Type B pancreatic cell (in vitro differentiated cells): ENCODE data around the gene TRAIP. TPM values are rescaled to one million over a fixed set of nuclear protein-coding genes. Genes with fewer than 3 reads are reported as not detected.

ENCODE experiments used
- DNase-seq: peaks from one replicate; pipeline ENCODE4 v3.0.0; 2021; ENCODE audit warnings: mixed read lengths; ENCODE audit not compliant: unreplicated experiment; ENCODE audit errors: extremely low spot score
- H3K27ac Mint-ChIP-seq: 2 replicates; pipeline ENCODE4 v1.8.0; 2021; ENCODE audit warnings: mild to moderate bottlenecking, mixed read lengths
- H3K27me3 Mint-ChIP-seq: 2 replicates; pipeline ENCODE4 v1.8.0; 2021; ENCODE audit warnings: mixed read lengths
- H3K36me3 Mint-ChIP-seq: 2 replicates; pipeline ENCODE4 v1.8.0; 2021; ENCODE audit warnings: mixed read lengths
- H3K4me1 Mint-ChIP-seq: one replicate; pipeline ENCODE4 v1.8.0; 2021; ENCODE audit warnings: mixed read lengths; ENCODE audit not compliant: unreplicated experiment
- H3K4me3 Mint-ChIP-seq: 2 replicates; pipeline ENCODE4 v1.8.0; 2021; ENCODE audit warnings: mild to moderate bottlenecking, mixed read lengths
- H3K9me3 Mint-ChIP-seq: 2 replicates; pipeline ENCODE4 v1.8.0; 2021; ENCODE audit warnings: mixed read lengths
- total RNA-seq: library from RNA; stranded (reverse); gene quantifications from 2 replicates; pipeline ENCODE4 v1.2.1, GENCODE V29; 2021; ENCODE audit warnings: low replicate concordance
- TF ChIP-seq, protein P1 (sequence below): fragments of 200-600 bp; sonication (generic); conservative IDR thresholded peaks from 2 replicates; pipeline ENCODE4 v1.5.0; 2021; ENCODE audit warnings: antibody characterized with exemption, mild to moderate bottlenecking

Gene TRAIP
- total RNA-seq, 1 donor from 2014 or later: 23.0 TPM

DNA sequence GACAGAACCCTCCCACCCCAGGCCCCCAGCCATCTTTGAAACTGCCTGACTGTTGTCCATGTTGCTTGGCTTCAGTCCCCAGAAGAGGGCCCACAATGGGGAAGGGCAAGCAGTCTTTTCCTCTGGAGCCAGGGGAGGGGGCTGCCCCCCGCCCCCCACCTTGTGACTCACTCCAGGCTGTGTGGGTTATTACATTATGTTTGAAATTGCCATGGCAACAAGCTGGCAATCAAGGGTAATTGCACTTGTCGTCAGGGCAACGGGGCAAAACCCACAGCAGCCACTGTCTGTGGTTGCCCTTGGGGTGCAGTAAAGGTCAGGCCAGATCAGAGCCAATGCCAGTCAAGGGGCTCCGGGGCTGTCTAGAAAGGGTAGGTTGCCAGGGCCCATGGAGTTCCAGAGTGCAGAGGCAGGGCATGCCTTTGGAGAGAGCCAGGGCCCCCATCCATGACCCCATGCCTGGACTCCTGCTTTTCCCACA lies 16.5 kb upstream of the TRAIP start:
- no peaks in the 10 kb centered on the region for H3K36me3 Mint-ChIP-seq
- no peak overlapping the region for H3K27ac Mint-ChIP-seq
- TF ChIP-seq, protein P1, sequence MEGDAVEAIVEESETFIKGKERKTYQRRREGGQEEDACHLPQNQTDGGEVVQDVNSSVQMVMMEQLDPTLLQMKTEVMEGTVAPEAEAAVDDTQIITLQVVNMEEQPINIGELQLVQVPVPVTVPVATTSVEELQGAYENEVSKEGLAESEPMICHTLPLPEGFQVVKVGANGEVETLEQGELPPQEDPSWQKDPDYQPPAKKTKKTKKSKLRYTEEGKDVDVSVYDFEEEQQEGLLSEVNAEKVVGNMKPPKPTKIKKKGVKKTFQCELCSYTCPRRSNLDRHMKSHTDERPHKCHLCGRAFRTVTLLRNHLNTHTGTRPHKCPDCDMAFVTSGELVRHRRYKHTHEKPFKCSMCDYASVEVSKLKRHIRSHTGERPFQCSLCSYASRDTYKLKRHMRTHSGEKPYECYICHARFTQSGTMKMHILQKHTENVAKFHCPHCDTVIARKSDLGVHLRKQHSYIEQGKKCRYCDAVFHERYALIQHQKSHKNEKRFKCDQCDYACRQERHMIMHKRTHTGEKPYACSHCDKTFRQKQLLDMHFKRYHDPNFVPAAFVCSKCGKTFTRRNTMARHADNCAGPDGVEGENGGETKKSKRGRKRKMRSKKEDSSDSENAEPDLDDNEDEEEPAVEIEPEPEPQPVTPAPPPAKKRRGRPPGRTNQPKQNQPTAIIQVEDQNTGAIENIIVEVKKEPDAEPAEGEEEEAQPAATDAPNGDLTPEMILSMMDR: no peak
- no peaks in the 10 kb centered on the region for H3K9me3 Mint-ChIP-seq
- H3K4me3 Mint-ChIP-seq: no peak overlapping the region
- peaks cover 11% of the 10 kb centered on the region for H3K4me1 Mint-ChIP-seq
- peaks cover 34% of the 10 kb centered on the region for H3K27me3 Mint-ChIP-seq
- no peak for DNase-seq

DNA sequence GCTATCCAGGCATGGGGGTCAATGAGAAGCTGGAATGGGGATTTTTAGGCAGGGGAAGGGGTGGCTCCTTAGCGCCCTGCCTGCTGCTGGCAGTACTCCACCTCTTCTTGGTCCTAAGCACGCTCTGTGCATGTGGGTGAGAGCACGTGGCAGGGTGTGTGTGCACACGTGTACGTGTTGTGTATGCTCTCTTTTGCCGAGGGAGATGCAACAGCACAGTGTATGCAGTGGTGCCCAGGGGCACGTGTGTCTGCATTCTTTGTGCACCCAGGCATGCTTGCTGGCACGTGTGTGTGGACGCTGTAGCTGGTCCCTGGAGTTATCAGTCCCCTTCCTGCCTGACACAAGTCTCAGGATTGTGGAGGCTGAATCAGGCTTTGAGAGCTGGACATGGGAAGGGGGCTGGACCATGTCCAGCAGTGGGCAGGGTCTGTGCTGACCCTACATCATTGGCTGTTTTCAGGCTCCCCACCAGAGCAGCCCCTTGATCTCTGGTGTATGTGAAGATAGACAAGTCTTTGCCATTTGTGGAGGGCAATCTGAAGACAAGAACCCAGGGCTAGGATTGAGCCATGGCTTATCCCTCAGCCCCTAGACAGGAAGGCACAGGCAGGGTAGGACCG lies 15.3 kb upstream of the TRAIP start:
- DNase-seq: no peak
- H3K27ac Mint-ChIP-seq: no peak overlapping the region
- H3K4me3 Mint-ChIP-seq: no peak overlapping the region
- H3K36me3 Mint-ChIP-seq: no peaks in the 10 kb centered on the region
- no peaks in the 10 kb centered on the region for H3K9me3 Mint-ChIP-seq
- peaks cover 44% of the 10 kb centered on the region for H3K27me3 Mint-ChIP-seq
- TF ChIP-seq, protein P1: no peak
- H3K4me1 Mint-ChIP-seq: peaks cover 15% of the 10 kb centered on the region

DNA sequence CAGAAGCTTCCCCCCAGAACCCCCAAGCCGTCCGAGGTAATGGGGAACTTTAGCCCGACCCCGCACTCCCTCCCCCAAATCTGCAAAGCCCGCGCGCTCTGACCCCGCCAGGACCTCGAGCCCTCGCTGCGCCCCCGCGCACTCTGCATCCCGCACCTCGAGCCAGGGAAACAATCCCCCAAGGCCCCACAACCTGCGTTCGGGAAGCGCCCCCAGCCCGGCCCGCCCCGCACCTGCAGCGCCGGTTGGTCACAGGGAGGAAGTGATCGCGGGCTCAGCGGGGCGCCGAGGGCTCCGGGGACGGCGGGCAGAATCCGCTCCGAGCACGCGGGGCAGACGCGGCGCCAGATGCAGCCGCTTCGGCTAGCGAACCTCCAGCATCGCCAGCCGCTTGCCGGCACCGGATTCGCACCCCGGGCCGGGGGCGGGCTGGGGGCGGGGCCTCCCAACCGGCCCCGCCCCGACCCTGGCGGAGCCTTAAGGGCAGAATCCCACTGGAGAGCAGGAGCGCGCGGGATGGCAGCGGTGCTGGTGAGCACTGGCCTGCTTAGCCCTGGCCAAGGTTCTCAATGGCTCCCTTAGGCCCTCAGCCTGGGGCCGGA lies 13.3 kb upstream of the TRAIP start, which contains the start of gene CAMKV:
CAMKV (minus strand) TSS at position 382 of the 602 bp plus-strand sequence. CDS start 7,518 bp downstream, outside the sequence.
- TF ChIP-seq, protein P1: no peak
- Mint-ChIP-seq H3K4me3 (peak within 1 kb of the TSS; percentile 60), H3K27me3 (peaks cover 58% of the 10 kb centered on the region), H3K36me3 (no peaks in the 10 kb centered on the region), H3K9me3 (no peaks in the 10 kb centered on the region), H3K27ac (no peak within 1 kb of the TSS), H3K4me1 (peaks cover 15% of the 10 kb centered on the region)
- DNase-seq: no peak

DNA sequence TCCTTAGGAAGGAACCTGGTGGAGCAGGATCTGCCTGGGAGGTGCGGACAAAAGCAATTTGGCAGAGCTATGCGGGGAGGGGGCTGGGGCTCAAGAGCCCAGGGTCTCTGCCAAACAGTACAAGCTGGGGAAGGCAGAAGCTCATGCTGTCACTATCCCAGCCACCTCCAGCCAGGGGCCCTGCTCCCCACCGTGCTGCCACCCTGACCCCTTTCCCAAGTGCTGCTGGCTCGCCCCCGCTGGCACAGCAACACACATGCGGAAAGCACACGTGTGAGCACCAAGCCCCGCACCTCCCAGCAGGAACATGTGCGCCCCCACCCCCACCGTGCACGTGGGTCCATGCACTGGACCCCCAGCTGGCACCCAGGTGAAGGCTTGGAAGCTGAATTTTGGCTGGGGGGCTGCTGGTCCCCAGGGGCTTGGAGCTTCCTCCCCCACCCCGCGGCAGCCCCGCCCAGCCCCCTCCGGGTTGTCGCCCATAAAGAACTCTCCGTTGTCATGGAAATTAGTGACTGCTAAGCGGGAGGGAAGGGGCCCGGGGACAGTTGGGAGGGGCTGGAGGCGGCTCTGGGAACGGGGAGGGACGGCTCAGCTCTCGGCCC lies 12.6 kb upstream of the TRAIP start:
- no peak for DNase-seq
- H3K36me3 Mint-ChIP-seq: no peaks in the 10 kb centered on the region
- TF ChIP-seq, protein P1: no peak
- peaks cover 62% of the 10 kb centered on the region for H3K27me3 Mint-ChIP-seq
- peak overlapping the region; percentile 60 for H3K4me3 Mint-ChIP-seq
- H3K4me1 Mint-ChIP-seq: peaks cover 15% of the 10 kb centered on the region
- H3K27ac Mint-ChIP-seq: no peak overlapping the region
- H3K9me3 Mint-ChIP-seq: no peaks in the 10 kb centered on the region

- Mint-ChIP-seq H3K4me3 (peak overlapping the region; percentile 60), H3K27me3 (peaks cover 72% of the 10 kb centered on the region), H3K4me1 (peaks cover 15% of the 10 kb centered on the region), H3K27ac (no peak overlapping the region), H3K9me3 (no peaks in the 10 kb centered on the region), H3K36me3 (no peaks in the 10 kb centered on the region)
- TF ChIP-seq, protein P1: no peak
- no peak for DNase-seq
Observed at GRCh38 chr3:49867871-49868321, 11.5 kb upstream of the TRAIP start.
